GM19240 (cell line): ENCODE results near the gene C1QTNF1.

Source experiments
- DNase-seq: peaks from one replicate; pipeline ENCODE4 v3.0.0; 2011; ENCODE audit warnings: low spot score; ENCODE audit not compliant: insufficient read length

C1QTNF1 gene

GRCh38 chr17:79023886-79024771, at the start of gene C1QTNF1:
C1QTNF1 (plus strand) TSS chr17:79024169; CDS start chr17:79043969, 19,800 bp downstream.
- no peak for DNase-seq

GRCh38 chr17:78974635-78975591, 49.1 kb upstream of the C1QTNF1 start:
- DNase-seq = no peak

- no peak for DNase-seq
These were observed 46.9 kb upstream of the C1QTNF1 start for GRCh38 chr17:78976907-78977680.

GRCh38 chr17:78977681-78977943, 46.4 kb upstream of the C1QTNF1 start:
- DNase-seq = no peak

GRCh38 chr17:78977997-78978973, 45.7 kb upstream of the C1QTNF1 start:
- DNase-seq = no peak

- no peak for DNase-seq
These were observed 44.0 kb upstream of the C1QTNF1 start, which contains the start of gene LGALS3BP for GRCh38 chr17:78979780-78980623. LGALS3BP (minus strand) TSS chr17:78979923; CDS start chr17:78977191, 2,732 bp downstream.

GRCh38 chr17:78980624-78980972, 43.4 kb upstream of the C1QTNF1 start:
- no peak for DNase-seq

GRCh38 chr17:78981010-78981888, 42.7 kb upstream of the C1QTNF1 start:
- DNase-seq = no peak

GRCh38 chr17:78985395-78985794, 38.6 kb upstream of the C1QTNF1 start:
- no peak for DNase-seq

- no peak for DNase-seq
These were observed 37.8 kb upstream of the C1QTNF1 start for GRCh38 chr17:78986048-78986648.

GRCh38 chr17:78986649-78987328, 37.2 kb upstream of the C1QTNF1 start:
- DNase-seq = no peak

GRCh38 chr17:78988152-78988551, 35.8 kb upstream of the C1QTNF1 start:
- DNase-seq = no peak

- no peak for DNase-seq
These were observed 33.5 kb upstream of the C1QTNF1 start for GRCh38 chr17:78990349-78991016.

GRCh38 chr17:78991017-78991738, 32.8 kb upstream of the C1QTNF1 start:
- DNase-seq = no peak

- DNase-seq = no peak
These were observed 31.9 kb upstream of the C1QTNF1 start for GRCh38 chr17:78991906-78992532.
